Measurements from ENCODE around the gene UBE2O. TPM values are rescaled to one million over a fixed set of nuclear protein-coding genes. Genes with fewer than 3 reads are reported as not detected.

The UBE2O gene
- 7.0 and 11.1 TPM in 2 replicates for polyA plus RNA-seq (2011; rRNA removed)
- polyA minus RNA-seq (2011; rRNA and poly(A)+ RNA removed): 22.8 and 24.3 TPM in 2 replicates

GRCh38 chr17:76452660-76453430, at the start of gene UBE2O:
Gene UBE2O (minus strand): TSS chr17:76453152. CDS start chr17:76453141, 11 bp downstream.
- ChIA-PET CTCF (interaction anchor here (0.7 to 17.7 kb wide), 9 partner anchors 10 to 68 kb away, joined by 3 to 442 read pairs (median 5); partner anchors contain the start of genes AANAT and RHBDF2), POLR2A (no interaction called here)
- H3K4me3 ChIP-seq (ENCODE audit: low read depth, low read length): peak within 1 kb of the TSS; percentile 83
- peaks cover 2% of the 10 kb centered on the region; the same call in 1 of the 2 replicates for H3K27me3 ChIP-seq (ENCODE audit: control insufficient read depth, insufficient read depth, low read length)
- TF ChIP-seq, protein P1, sequence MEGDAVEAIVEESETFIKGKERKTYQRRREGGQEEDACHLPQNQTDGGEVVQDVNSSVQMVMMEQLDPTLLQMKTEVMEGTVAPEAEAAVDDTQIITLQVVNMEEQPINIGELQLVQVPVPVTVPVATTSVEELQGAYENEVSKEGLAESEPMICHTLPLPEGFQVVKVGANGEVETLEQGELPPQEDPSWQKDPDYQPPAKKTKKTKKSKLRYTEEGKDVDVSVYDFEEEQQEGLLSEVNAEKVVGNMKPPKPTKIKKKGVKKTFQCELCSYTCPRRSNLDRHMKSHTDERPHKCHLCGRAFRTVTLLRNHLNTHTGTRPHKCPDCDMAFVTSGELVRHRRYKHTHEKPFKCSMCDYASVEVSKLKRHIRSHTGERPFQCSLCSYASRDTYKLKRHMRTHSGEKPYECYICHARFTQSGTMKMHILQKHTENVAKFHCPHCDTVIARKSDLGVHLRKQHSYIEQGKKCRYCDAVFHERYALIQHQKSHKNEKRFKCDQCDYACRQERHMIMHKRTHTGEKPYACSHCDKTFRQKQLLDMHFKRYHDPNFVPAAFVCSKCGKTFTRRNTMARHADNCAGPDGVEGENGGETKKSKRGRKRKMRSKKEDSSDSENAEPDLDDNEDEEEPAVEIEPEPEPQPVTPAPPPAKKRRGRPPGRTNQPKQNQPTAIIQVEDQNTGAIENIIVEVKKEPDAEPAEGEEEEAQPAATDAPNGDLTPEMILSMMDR (IDR thresholded peaks at IDR 0.05; ENCODE audit: insufficient read depth, low read depth, low read length): peak; percentile 59
- H3K36me3 ChIP-seq (ENCODE audit: control insufficient read depth, insufficient read depth, low read length): no peaks in the 10 kb centered on the region
- no peak for DNase-seq (ENCODE audit: low read depth)

DNA sequence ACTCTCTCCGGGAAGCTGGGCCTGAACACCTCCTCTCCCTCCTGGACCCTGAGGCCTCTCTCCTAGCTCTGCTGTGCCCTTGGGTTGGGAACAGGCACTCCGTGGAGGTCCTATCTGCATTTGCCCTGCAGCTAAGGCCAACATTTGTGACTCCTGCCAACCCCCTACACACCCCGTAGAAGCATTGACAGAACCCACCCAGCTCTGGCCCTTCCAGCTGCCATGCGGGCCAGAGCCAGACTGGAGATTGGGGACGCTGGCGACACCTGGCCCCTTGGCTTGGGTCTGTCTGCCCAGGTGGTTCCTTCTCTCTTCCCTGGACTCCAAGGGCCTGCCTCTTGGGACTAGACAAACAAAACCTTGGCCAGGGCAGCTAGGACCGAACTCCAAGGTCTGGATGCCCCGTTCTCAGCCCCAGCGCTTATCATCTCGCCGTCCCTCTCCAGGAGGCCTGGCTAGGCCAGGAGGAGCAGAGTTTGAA, 48.9 kb upstream of the UBE2O start:
- no peaks in the 10 kb centered on the region for H3K36me3 ChIP-seq (ENCODE audit: control insufficient read depth, insufficient read depth, low read length)
- TF ChIP-seq, protein P1 (IDR thresholded peaks at IDR 0.05; ENCODE audit: insufficient read depth, low read depth, low read length): no peak
- H3K27me3 ChIP-seq (ENCODE audit: control insufficient read depth, insufficient read depth, low read length): no peaks in the 10 kb centered on the region
- ChIA-PET POLR2A (interaction anchor here (1.1 kb wide), 1 partner anchor 9 kb away, joined by 4 read pairs; no protein-coding TSS in a partner anchor), CTCF (interaction anchor here (0.6 to 19.7 kb wide), 6 partner anchors 12 to 93 kb away, joined by 3 to 442 read pairs (median 6); partner anchors contain the start of genes AANAT and UBE2O)
- no peak for DNase-seq (ENCODE audit: low read depth)
- peak overlapping the region; percentile 52 for H3K4me3 ChIP-seq (ENCODE audit: low read depth, low read length)

DNA sequence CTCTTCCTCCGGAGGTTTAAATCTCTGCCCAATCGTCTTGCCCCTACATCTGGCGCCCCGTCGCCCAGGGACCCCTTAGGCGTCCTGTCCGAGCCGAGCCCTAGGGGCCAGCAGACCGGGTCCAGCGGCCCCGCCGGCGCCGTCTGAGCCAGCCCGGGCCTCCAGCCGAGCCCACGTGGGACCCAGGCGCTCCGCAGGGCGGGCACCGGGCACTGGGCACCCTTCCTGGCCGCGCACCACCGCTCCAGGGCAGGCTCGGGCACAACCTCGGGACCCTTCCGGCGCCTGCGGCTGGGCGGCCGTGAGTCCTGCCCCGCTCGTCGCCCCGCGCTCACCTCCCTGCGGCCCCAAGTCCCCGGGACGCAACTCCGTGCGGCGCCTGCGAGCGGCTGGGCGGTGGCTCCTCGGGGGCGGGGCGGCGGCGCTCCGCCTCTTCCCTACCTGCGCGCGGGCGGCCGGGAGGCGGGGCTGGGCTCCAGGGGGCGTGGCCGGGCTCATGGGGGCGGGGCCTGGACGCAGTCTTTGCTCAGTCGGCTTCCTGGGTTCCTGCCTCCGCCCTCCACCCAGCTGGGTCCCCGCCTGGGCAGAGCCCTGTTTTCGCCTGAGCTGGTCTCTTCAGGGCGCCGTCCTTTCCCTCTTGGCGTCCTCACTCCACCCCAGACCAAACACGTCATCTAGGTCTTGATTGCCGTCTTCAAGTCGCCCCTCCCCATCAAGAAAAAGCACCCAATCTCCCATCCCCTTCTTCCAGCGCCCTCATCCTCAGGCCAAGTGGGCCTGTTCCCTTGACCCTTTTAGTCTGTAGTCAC, 48.3 kb upstream of the UBE2O start, which contains the start of gene RHBDF2:
Gene RHBDF2, minus strand, starts transcription at position 406 of the 809 bp plus-strand sequence. CDS start 19,899 bp downstream, outside the sequence.
- ChIA-PET CTCF (interaction anchor here (0.6 to 19.7 kb wide), 6 partner anchors 14 to 93 kb away, joined by 3 to 442 read pairs (median 6); partner anchors contain the start of genes AANAT and UBE2O), POLR2A (interaction anchor here (1.1 kb wide), 1 partner anchor 8 kb away, joined by 4 read pairs; no protein-coding TSS in a partner anchor)
- Histone ChIP-seq H3K36me3 (ENCODE audit: control insufficient read depth, insufficient read depth, low read length) (no peaks in the 10 kb centered on the region), H3K27me3 (ENCODE audit: control insufficient read depth, insufficient read depth, low read length) (no peaks in the 10 kb centered on the region), H3K4me3 (ENCODE audit: low read depth, low read length) (peak within 1 kb of the TSS; percentile 52)
- TF ChIP-seq, protein P1 (IDR thresholded peaks at IDR 0.05; ENCODE audit: insufficient read depth, low read depth, low read length): no peak
- DNase-seq (ENCODE audit: low read depth): no peak

- ChIA-PET CTCF (interaction anchor here (1.4 to 19.7 kb wide), 2 partner anchors 14 to 40 kb away, joined by 4 to 442 read pairs; partner anchors contain the start of genes AANAT and UBE2O), POLR2A (interaction anchor here (1.1 kb wide), 1 partner anchor 8 kb away, joined by 4 read pairs; no protein-coding TSS in a partner anchor)
- Histone ChIP-seq H3K36me3 (ENCODE audit: control insufficient read depth, insufficient read depth, low read length) (no peaks in the 10 kb centered on the region), H3K4me3 (ENCODE audit: low read depth, low read length) (peak overlapping the region; percentile 52), H3K27me3 (ENCODE audit: control insufficient read depth, insufficient read depth, low read length) (no peaks in the 10 kb centered on the region)
- no peak for DNase-seq (ENCODE audit: low read depth)
- TF ChIP-seq, protein P1 (IDR thresholded peaks at IDR 0.05; ENCODE audit: insufficient read depth, low read depth, low read length): no peak
Observed at GRCh38 chr17:76500747-76501017, 47.7 kb upstream of the UBE2O start.

All from BJ (cell line).